DND-41 (cell line): ENCODE measurements around the gene CD63.

ENCODE experiments used
- ATAC-seq: fragments of 200-7000 bp; cut with Tn5 transposase; 3 replicates; pipeline ENCODE4 v1.9.1; 2021; ENCODE audit warnings: low read depth; ENCODE audit not compliant: insufficient read depth
- DNase-seq: peaks from one replicate; pipeline ENCODE4 v3.0.0-alpha.2; 2020
- H2AFZ ChIP-seq: 2 replicates; pipeline ENCODE4 v1.6.0; 2012; ENCODE audit warnings: low read depth, low read length
- H3K27ac ChIP-seq: 2 replicates; pipeline ENCODE4 v1.5.1; 2012; ENCODE audit warnings: low read length, inconsistent platforms
- H3K27me3 ChIP-seq: fragments of 200-600 bp; sonication (generic); 2 replicates; pipeline ENCODE4 v1.6.0; 2012; ENCODE audit warnings: low read length, mild to moderate bottlenecking, inconsistent platforms; ENCODE audit not compliant: insufficient read depth, poor library complexity
- H3K36me3 ChIP-seq: 2 replicates; pipeline ENCODE4 v1.5.1; 2012; ENCODE audit warnings: low read length, inconsistent platforms; ENCODE audit not compliant: insufficient read depth
- H3K4me1 ChIP-seq: 2 replicates; pipeline ENCODE4 v1.5.1; 2012; ENCODE audit warnings: mild to moderate bottlenecking, low read length; ENCODE audit not compliant: insufficient read depth
- H3K4me2 ChIP-seq: 2 replicates; pipeline ENCODE4 v1.6.0; 2012; ENCODE audit warnings: mild to moderate bottlenecking, moderate library complexity, low read length, inconsistent platforms; ENCODE audit not compliant: insufficient read depth
- H3K4me3 ChIP-seq, 2 experiments: fragments of 200-600 bp in 1 of 2; shearing (Covaris generic) in 1 of 2; 2 replicates each; pipeline ENCODE4 v1.5.1; 2012 to 2016; ENCODE audit warnings: inconsistent platforms in 2 of 2, low read length in 2 of 2, mild to moderate bottlenecking in 2 of 2, low read depth in 1 of 2, moderate library complexity in 1 of 2
- H3K79me2 ChIP-seq: 2 replicates; pipeline ENCODE4 v1.6.0; 2012; ENCODE audit warnings: low read length, inconsistent platforms; ENCODE audit not compliant: insufficient read depth
- H3K9ac ChIP-seq: 2 replicates; pipeline ENCODE4 v1.6.0; 2012; ENCODE audit warnings: low read depth, mild to moderate bottlenecking, inconsistent platforms, low read length, moderate library complexity
- H3K9me3 ChIP-seq: 2 replicates; pipeline ENCODE4 v1.5.1; 2012; ENCODE audit warnings: low read length, moderate library complexity, mild to moderate bottlenecking, inconsistent platforms; ENCODE audit not compliant: insufficient read depth, severe bottlenecking
- H4K20me1 ChIP-seq: 2 replicates; pipeline ENCODE4 v1.6.0; 2012; ENCODE audit warnings: low read length; ENCODE audit not compliant: insufficient read depth
- CTCF ChIP-seq: IDR thresholded peaks from 2 replicates; pipeline ENCODE4 v1.5.1; 2012; ENCODE audit warnings: borderline replicate concordance, low read length, moderate library complexity, mild to moderate bottlenecking; ENCODE audit not compliant: poor library complexity, severe bottlenecking; ENCODE audit errors: extremely low read depth
- EZH2 ChIP-seq: IDR thresholded peaks from 3 replicates; pipeline ENCODE4 v1.6.1; 2012; ENCODE audit warnings: borderline replicate concordance, low read depth, mild to moderate bottlenecking, moderate library complexity, low read length, inconsistent platforms; ENCODE audit not compliant: severe bottlenecking

The CD63 gene

GRCh38 chr12:55707219-55707671, 21.6 kb downstream of the CD63 start:
- DNase-seq (no peak), ATAC-seq (0 out of 3 replicates have a peak, but pooled peaks have one; percentile 11)
- TF ChIP-seq CTCF (no peak), EZH2 (no peak)
- H3K9me3 ChIP-seq: no peaks in the 10 kb centered on the region
- H3K27ac ChIP-seq: no peak overlapping the region
- peaks cover 40% of the 10 kb centered on the region for H3K27me3 ChIP-seq
- no peak overlapping the region for H3K9ac ChIP-seq
- H3K4me1 ChIP-seq: peaks cover 9% of the 10 kb centered on the region
- H3K36me3 ChIP-seq: no peaks in the 10 kb centered on the region
- H3K4me2 ChIP-seq: peak overlapping the region; percentile 43
- H3K4me3 ChIP-seq: no peak overlapping the region
- no peak overlapping the region for H2AFZ ChIP-seq
- H3K79me2 ChIP-seq: no peaks in the 10 kb centered on the region
- no peaks in the 10 kb centered on the region for H4K20me1 ChIP-seq

- DNase-seq: no peak
- peaks cover 9% of the 10 kb centered on the region for H3K4me1 ChIP-seq
- H2AFZ ChIP-seq: no peak overlapping the region
- no peak for ATAC-seq
- no peaks in the 10 kb centered on the region for H3K36me3 ChIP-seq
- peaks cover 40% of the 10 kb centered on the region for H3K27me3 ChIP-seq
- no peak overlapping the region for H3K4me2 ChIP-seq
- no peak for TF ChIP-seq CTCF
- H3K9me3 ChIP-seq: no peaks in the 10 kb centered on the region
- H3K27ac ChIP-seq: no peak overlapping the region
- H3K4me3 ChIP-seq: no peak overlapping the region
- H4K20me1 ChIP-seq: no peaks in the 10 kb centered on the region
- H3K9ac ChIP-seq: no peak overlapping the region
- no peaks in the 10 kb centered on the region for H3K79me2 ChIP-seq
These were observed 22.1 kb downstream of the CD63 start for GRCh38 chr12:55706568-55707218.

GRCh38 chr12:55705782-55706402, 22.9 kb downstream of the CD63 start:
- Histone ChIP-seq H3K9ac (no peak overlapping the region), H3K4me3 (no peak overlapping the region), H3K79me2 (no peaks in the 10 kb centered on the region), H3K4me1 (peaks cover 9% of the 10 kb centered on the region), H2AFZ (no peak overlapping the region), H3K27me3 (peaks cover 40% of the 10 kb centered on the region), H3K36me3 (no peaks in the 10 kb centered on the region), H3K9me3 (no peaks in the 10 kb centered on the region), H3K4me2 (no peak overlapping the region), H4K20me1 (no peaks in the 10 kb centered on the region), H3K27ac (no peak overlapping the region)
- DNase-seq (no peak), ATAC-seq (peak; percentile 58; the same call in 2 of the 3 replicates)
- peak; percentile 48 for TF ChIP-seq CTCF
- no peak for TF ChIP-seq EZH2
